HEK293 (cell line): ENCODE measurements around the gene CDH6.

Source experiments
- CTCF ChIA-PET: fragments of 350-600 bp; formaldehyde crosslinking; extraction: SDS; loops from one replicate; lab custom pipeline; 2021; ENCODE audit warnings: antibody characterized with exemption; lab: Yijun Ruan, JAX
- POLR2A ChIA-PET: fragments of 300-600 bp; formaldehyde crosslinking; extraction: SDS; loops from one replicate; lab custom pipeline; 2020; ENCODE audit warnings: antibody characterized with exemption, inconsistent platforms; lab: Yijun Ruan, JAX
- H3K27ac ChIP-seq: fragments of 200-500 bp; sonication (Bioruptor generic); 2 replicates; pipeline ENCODE4 v1.5.1; 2014; ENCODE audit warnings: low read depth, low read length, control low read depth, inconsistent platforms; ENCODE audit errors: extremely low read depth
- H3K36me3 ChIP-seq, 2 experiments: fragments of 200-500 bp in 1 of 2; sonication (Bioruptor generic) in 1 of 2; 1 replicate in 1 of 2; 2 replicates in 1 of 2; pipeline ENCODE4 v1.5.1; 2014 to 2017; ENCODE audit warnings: inconsistent platforms in 2 of 2, low read length in 2 of 2; ENCODE audit not compliant: control insufficient read depth in 2 of 2, insufficient read depth in 1 of 2
- H3K4me1 ChIP-seq: fragments of 200-500 bp; sonication (Bioruptor generic); 2 replicates; pipeline ENCODE4 v1.5.1; 2014; ENCODE audit warnings: mild to moderate bottlenecking, low read length, inconsistent platforms; ENCODE audit not compliant: control insufficient read depth, insufficient read depth
- H3K4me3 ChIP-seq: 2 replicates; pipeline ENCODE4 v1.5.1; 2011; ENCODE audit warnings: low read depth, mild to moderate bottlenecking, control low read depth, low read length, moderate library complexity
- H3K9me3 ChIP-seq: fragments of 200-500 bp; sonication (Bioruptor generic); 2 replicates; pipeline ENCODE4 v1.5.1; 2014; ENCODE audit warnings: low read depth, low read length, inconsistent platforms; ENCODE audit not compliant: control insufficient read depth, insufficient read depth
- EGR2 ChIP-seq: fragments of 450-650 bp; formaldehyde crosslinking; IDR thresholded peaks from 2 replicates; pipeline ENCODE4 v1.5.1; 2016; ENCODE audit warnings: low read depth, missing biosample characterization, missing genetic modification characterization
- GLIS1 ChIP-seq: fragments of 450-650 bp; formaldehyde crosslinking; IDR thresholded peaks from 2 replicates; pipeline ENCODE4 v1.5.1; 2016; ENCODE audit warnings: missing biosample characterization, missing genetic modification characterization
- OVOL3 ChIP-seq: fragments of 450-650 bp; formaldehyde crosslinking; IDR thresholded peaks from 2 replicates; pipeline ENCODE4 v1.5.1; 2016; ENCODE audit warnings: missing biosample characterization, missing genetic modification characterization
- RBAK ChIP-seq: fragments of 450-650 bp; formaldehyde crosslinking; IDR thresholded peaks from 2 replicates; pipeline ENCODE4 v1.5.1; 2016; ENCODE audit warnings: missing biosample characterization, missing genetic modification characterization
- TCF7L2 ChIP-seq: IDR thresholded peaks from 2 replicates; pipeline ENCODE4 v1.6.1; 2011; ENCODE audit warnings: low read depth, mild to moderate bottlenecking, inconsistent platforms, low read length, moderate library complexity, borderline replicate concordance
- TRIM28 ChIP-seq: IDR thresholded peaks from 2 replicates; pipeline ENCODE4 v1.6.1; 2011; ENCODE audit warnings: low read length, control low read depth, borderline replicate concordance
- WT1 ChIP-seq: fragments of 450-650 bp; formaldehyde crosslinking; IDR thresholded peaks from 2 replicates; pipeline ENCODE4 v1.5.1; 2016; ENCODE audit warnings: missing biosample characterization, missing genetic modification characterization
- ZFP41 ChIP-seq: fragments of 450-650 bp; formaldehyde crosslinking; IDR thresholded peaks from 2 replicates; pipeline ENCODE4 v1.5.1; 2016; ENCODE audit warnings: missing biosample characterization, missing genetic modification characterization, borderline replicate concordance
- ZNF10 ChIP-seq: fragments of 450-650 bp; formaldehyde crosslinking; IDR thresholded peaks from 2 replicates; pipeline ENCODE4 v1.5.1; 2017; ENCODE audit warnings: missing biosample characterization, missing genetic modification characterization
- ZNF114 ChIP-seq: fragments of 450-650 bp; formaldehyde crosslinking; IDR thresholded peaks from 2 replicates; pipeline ENCODE4 v1.5.0; 2017; ENCODE audit warnings: missing biosample characterization, missing genetic modification characterization
- ZNF133 ChIP-seq: fragments of 450-650 bp; formaldehyde crosslinking; IDR thresholded peaks from 2 replicates; pipeline ENCODE4 v1.5.1; 2016; ENCODE audit warnings: missing biosample characterization, missing genetic modification characterization
- ZNF2 ChIP-seq: fragments of 450-650 bp; formaldehyde crosslinking; IDR thresholded peaks from 2 replicates; pipeline ENCODE4 v1.5.1; 2016; ENCODE audit warnings: missing biosample characterization, missing genetic modification characterization
- ZNF266 ChIP-seq: fragments of 450-650 bp; formaldehyde crosslinking; IDR thresholded peaks from 2 replicates; pipeline ENCODE4 v1.5.1; 2016; ENCODE audit warnings: missing biosample characterization, missing genetic modification characterization, low read depth
- ZNF354C ChIP-seq: fragments of 450-650 bp; formaldehyde crosslinking; IDR thresholded peaks from 2 replicates; pipeline ENCODE4 v1.5.1; 2016; ENCODE audit warnings: missing biosample characterization, missing genetic modification characterization, low read depth, borderline replicate concordance
- ZNF426 ChIP-seq: fragments of 450-650 bp; formaldehyde crosslinking; IDR thresholded peaks from 2 replicates; pipeline ENCODE4 v1.5.1; 2017; ENCODE audit warnings: missing biosample characterization, missing genetic modification characterization, mild to moderate bottlenecking, inconsistent platforms, moderate library complexity
- ZNF792 ChIP-seq: fragments of 450-650 bp; formaldehyde crosslinking; IDR thresholded peaks from 2 replicates; pipeline ENCODE4 v1.5.1; 2016; ENCODE audit warnings: missing biosample characterization, missing genetic modification characterization
- TF ChIP-seq, protein P1 (sequence below): fragments of 450-650 bp; formaldehyde crosslinking; IDR thresholded peaks from 2 replicates; pipeline ENCODE4 v1.5.1; 2016; ENCODE audit warnings: missing biosample characterization, missing genetic modification characterization
- TF ChIP-seq, protein P2 (sequence below): fragments of 450-650 bp; formaldehyde crosslinking; IDR thresholded peaks from 2 replicates; pipeline ENCODE4 v1.5.1; 2016; ENCODE audit warnings: missing biosample characterization, missing genetic modification characterization
- TF ChIP-seq, protein P3 (sequence below): fragments of 450-650 bp; formaldehyde crosslinking; IDR thresholded peaks from 2 replicates; pipeline ENCODE4 v1.5.1; 2016; ENCODE audit warnings: missing biosample characterization, missing genetic modification characterization

The CDH6 gene

DNA sequence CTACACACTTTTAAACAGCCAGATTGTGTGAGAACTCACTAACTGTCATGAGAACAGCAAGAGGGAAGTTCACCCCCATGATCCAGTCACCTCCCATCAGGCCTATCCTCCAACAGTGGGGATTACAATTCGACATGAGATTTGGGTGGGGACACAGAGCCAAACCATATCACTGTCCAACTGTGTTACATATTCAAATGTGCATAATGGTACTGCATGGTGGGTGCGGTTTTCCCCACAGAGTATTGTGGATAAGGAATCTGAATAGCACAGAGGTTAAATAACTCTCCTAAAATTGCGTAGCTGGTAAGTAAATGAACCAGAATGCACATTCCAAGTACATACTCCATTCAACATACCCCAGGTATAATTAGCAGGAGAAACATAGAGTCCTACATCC, 32.1 kb downstream of the CDH6 start (continued):
- TF ChIP-seq, protein P1, sequence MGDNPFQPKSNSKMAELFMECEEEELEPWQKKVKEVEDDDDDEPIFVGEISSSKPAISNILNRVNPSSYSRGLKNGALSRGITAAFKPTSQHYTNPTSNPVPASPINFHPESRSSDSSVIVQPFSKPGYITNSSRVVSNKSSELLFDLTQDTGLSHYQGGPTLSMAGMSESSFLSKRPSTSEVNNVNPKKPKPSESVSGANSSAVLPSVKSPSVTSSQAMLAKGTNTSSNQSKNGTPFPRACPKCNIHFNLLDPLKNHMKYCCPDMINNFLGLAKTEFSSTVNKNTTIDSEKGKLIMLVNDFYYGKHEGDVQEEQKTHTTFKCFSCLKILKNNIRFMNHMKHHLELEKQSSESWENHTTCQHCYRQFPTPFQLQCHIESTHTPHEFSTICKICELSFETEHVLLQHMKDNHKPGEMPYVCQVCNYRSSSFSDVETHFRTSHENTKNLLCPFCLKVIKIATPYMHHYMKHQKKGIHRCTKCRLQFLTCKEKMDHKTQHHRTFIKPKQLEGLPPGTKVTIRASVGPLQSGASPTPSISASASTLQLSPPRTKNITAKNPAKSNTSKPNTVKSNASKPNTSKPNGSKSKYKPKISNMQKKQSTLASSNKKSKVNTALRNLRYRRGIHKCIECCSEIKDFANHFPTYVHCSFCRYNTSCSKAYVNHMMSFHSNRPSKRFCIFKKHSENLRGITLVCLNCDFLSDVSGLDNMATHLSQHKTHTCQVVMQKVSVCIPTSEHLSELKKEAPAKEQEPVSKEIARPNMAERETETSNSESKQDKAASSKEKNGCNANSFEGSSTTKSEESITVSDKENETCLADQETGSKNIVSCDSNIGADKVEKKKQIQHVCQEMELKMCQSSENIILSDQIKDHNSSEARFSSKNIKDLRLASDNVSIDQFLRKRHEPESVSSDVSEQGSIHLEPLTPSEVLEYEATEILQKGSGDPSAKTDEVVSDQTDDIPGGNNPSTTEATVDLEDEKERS (tag by site-specific recombination), result no peak
- TF ChIP-seq ZNF114 (no peak), GLIS1 (tag by site-specific recombination) (no peak), TRIM28 (no peak)

DNA sequence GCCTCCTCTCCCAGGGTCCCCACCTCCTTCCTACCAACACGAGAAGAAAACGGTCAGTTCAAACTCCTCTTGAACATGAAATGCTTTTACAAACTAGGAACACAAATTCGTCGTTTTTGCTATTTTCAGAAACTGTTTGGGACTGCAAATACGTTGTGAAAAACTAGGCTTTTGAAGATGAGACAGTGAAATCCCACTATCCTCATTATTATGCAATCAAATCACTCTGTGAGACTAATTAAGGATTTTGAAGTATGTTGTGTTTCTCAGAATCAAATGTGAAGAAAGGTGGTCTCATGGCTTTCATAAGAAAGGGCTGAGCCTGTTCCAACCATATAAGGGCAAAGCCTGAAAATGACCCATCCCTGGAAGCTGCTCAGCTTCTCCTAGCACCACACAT, 33.2 kb downstream of the CDH6 start:
- CTCF ChIA-PET, result interaction anchor here (0.5 kb wide), 1 partner anchor 90 kb away, joined by 3 read pairs; no protein-coding TSS in a partner anchor
- TF ChIP-seq EGR2 (tag by site-specific recombination), result no peak
- TF ChIP-seq ZNF133 (tag by site-specific recombination), result no peak
- no peak for TF ChIP-seq WT1 (tag by site-specific recombination)
- no peak for TF ChIP-seq ZNF10 (tag by site-specific recombination)
- no peak for TF ChIP-seq ZNF2 (tag by site-specific recombination)
- H3K9me3 ChIP-seq, result no peaks in the 10 kb centered on the region

DNA sequence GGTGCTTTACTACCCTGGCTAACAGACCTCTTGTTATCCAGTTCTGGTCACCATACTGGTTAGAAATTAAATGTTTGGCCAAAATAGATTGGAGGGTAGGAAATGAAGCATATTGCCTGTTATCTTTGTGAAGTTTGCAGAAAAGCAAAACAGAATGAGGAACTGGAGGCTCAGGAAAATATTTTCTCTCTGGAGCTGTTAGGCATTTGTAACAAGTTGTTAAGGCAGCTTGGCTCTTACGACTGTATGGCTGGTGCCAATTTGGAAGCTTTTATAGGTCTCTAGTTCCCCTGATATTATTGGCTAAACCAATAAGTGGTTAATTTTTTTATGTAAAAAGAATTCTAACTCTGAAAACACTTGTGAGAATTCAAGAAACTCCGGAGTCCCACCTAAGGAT, 35.8 kb downstream of the CDH6 start:
- CTCF ChIA-PET, result interaction anchor here (0.6 kb wide), 1 partner anchor 66 kb away, joined by 3 read pairs; no protein-coding TSS in a partner anchor

More for the DNA sequence above, 33.2 kb downstream of the CDH6 start:
- POLR2A ChIA-PET, result no interaction called here
- Histone ChIP-seq H3K4me3 (no peak overlapping the region), H3K36me3 (no peaks in the 10 kb centered on the region), H3K4me1 (no peaks in the 10 kb centered on the region), H3K27ac (no peak overlapping the region)

More for the DNA sequence above, 35.8 kb downstream of the CDH6 start:
- Histone ChIP-seq H3K27ac (no peak overlapping the region), H3K36me3 (no peaks in the 10 kb centered on the region)
- TF ChIP-seq ZNF792 (no peak), ZFP41 (tag by site-specific recombination) (no peak), ZNF354C (tag by site-specific recombination) (no peak), ZNF266 (tag by site-specific recombination) (no peak), TCF7L2 (no peak), ZNF133 (tag by site-specific recombination) (no peak), ZNF426 (no peak), RBAK (tag by site-specific recombination) (no peak), EGR2 (tag by site-specific recombination) (no peak), OVOL3 (tag by site-specific recombination) (no peak)
- TF ChIP-seq, protein P2, sequence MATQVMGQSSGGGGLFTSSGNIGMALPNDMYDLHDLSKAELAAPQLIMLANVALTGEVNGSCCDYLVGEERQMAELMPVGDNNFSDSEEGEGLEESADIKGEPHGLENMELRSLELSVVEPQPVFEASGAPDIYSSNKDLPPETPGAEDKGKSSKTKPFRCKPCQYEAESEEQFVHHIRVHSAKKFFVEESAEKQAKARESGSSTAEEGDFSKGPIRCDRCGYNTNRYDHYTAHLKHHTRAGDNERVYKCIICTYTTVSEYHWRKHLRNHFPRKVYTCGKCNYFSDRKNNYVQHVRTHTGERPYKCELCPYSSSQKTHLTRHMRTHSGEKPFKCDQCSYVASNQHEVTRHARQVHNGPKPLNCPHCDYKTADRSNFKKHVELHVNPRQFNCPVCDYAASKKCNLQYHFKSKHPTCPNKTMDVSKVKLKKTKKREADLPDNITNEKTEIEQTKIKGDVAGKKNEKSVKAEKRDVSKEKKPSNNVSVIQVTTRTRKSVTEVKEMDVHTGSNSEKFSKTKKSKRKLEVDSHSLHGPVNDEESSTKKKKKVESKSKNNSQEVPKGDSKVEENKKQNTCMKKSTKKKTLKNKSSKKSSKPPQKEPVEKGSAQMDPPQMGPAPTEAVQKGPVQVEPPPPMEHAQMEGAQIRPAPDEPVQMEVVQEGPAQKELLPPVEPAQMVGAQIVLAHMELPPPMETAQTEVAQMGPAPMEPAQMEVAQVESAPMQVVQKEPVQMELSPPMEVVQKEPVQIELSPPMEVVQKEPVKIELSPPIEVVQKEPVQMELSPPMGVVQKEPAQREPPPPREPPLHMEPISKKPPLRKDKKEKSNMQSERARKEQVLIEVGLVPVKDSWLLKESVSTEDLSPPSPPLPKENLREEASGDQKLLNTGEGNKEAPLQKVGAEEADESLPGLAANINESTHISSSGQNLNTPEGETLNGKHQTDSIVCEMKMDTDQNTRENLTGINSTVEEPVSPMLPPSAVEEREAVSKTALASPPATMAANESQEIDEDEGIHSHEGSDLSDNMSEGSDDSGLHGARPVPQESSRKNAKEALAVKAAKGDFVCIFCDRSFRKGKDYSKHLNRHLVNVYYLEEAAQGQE (tag by site-specific recombination), result no peak
- TF ChIP-seq, protein P3, sequence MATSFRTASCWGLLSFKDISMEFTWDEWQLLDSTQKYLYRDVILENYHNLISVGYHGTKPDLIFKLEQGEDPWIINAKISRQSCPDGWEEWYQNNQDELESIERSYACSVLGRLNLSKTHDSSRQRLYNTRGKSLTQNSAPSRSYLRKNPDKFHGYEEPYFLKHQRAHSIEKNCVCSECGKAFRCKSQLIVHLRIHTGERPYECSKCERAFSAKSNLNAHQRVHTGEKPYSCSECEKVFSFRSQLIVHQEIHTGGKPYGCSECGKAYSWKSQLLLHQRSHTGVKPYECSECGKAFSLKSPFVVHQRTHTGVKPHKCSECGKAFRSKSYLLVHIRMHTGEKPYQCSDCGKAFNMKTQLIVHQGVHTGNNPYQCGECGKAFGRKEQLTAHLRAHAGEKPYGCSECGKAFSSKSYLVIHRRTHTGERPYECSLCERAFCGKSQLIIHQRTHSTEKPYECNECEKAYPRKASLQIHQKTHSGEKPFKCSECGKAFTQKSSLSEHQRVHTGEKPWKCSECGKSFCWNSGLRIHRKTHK (tag by site-specific recombination), result no peak
- TF ChIP-seq, all 188 proteins: peak for 0
- H3K4me1 ChIP-seq, result no peaks in the 10 kb centered on the region
- no peaks in the 10 kb centered on the region for H3K9me3 ChIP-seq
- H3K4me3 ChIP-seq, result no peak overlapping the region
- POLR2A ChIA-PET, result no interaction called here
